Stimulated activated CD4-positive, alpha-beta T cell treated with anti-CD3 and anti-CD28 coated beads, TNF-alpha, amount 100 ng/mL, for 24 hours (primary cell): ENCODE results near the gene NR1H4.
"Not testable (repeated sequence)": the region's sequence is repeated elsewhere in the genome, so short reads cannot be mapped to it uniquely, and the experiment has no call there.

ENCODE experiments used
- DNase-seq, 3 experiments: peaks; one replicate each; pipeline ENCODE4 v3.0.0-alpha.2; 2020; ENCODE audit warnings: low read depth in 3 of 3

NR1H4 gene

DNA sequence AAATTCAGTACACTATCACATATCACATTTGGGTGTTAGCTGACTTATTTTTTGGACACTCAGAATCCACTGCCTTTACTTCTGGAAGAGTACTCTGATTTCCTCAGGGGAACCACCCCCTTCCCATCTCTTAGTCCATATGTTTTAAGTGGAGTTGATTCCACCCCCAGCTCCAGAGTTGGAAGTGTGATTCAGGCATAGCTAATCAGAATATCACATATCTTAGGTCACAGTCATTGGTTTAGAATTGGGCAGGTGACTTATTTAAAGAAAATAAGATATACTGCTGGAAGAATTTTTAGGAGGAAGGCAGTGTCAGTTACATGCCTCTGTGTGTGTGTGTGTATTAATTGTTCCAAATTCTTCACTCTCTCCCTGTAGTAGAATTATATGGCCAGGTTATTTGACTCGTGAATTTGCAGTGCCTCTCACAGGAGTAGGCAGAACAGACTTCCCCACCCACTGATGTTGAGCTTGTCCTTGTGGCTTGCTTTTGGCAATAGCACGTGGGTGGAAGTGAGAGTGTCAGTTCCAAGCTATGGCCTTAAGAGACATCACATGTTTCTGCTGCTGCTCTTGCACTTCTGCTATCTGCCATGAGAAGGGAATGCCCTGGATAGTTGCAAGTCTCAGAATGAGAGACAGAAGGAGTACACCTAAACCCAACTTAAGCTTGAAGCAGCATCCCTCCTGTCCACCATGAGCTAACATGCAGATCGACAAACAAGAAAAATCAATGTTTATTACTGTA lies 93.4 kb downstream of the NR1H4 start:
- no peak for DNase-seq

DNA sequence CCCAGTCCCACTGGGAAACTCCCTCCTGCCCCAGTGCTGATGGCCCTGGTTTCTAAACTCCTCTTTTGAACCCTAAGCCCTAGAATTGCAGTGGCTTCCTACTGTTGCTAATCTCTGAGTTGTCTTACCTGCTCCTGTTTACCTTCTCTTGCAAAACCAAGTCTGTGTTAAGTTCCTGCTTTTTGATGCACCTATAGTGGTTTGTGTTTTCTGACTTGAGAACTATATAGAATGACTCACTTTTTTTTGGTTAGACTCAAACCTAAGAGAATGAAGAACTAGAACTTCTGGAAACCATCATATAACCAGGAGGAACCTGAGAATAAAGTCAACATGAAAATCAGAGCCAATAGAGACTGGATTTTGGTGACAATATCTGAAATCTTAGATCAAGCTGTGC lies 94.3 kb downstream of the NR1H4 start:
- no peak for DNase-seq

DNA sequence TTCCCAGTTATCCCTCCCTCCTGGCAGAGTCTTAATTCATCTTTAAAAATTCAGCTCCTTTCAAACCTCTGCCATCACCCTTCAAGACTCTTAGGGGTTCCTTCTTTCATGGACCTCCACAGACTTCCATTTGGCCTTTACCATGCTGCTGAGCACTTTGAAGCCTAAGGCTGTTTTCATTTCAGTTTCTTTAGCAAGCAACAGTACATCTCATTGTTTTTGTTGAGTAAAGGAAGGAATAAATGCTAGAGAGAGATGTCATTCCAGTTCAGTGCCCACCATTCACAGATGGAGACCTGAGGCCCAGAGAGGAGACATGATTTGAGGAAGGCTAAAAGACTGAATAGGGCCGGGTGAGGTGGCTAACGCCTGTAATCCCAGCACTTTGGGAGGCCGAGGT lies 98.5 kb downstream of the NR1H4 start:
- no peak for DNase-seq

- peak in 2 of 3 experiments; percentile 6 to 58 for DNase-seq
Observed at GRCh38 chr12:100573292-100574186, 99.9 kb downstream of the NR1H4 start, which contains the start of gene GAS2L3. TSS of gene GAS2L3 (plus strand) at chr12:100573684. CDS start at chr12:100594905, 21,221 bp downstream.

DNA sequence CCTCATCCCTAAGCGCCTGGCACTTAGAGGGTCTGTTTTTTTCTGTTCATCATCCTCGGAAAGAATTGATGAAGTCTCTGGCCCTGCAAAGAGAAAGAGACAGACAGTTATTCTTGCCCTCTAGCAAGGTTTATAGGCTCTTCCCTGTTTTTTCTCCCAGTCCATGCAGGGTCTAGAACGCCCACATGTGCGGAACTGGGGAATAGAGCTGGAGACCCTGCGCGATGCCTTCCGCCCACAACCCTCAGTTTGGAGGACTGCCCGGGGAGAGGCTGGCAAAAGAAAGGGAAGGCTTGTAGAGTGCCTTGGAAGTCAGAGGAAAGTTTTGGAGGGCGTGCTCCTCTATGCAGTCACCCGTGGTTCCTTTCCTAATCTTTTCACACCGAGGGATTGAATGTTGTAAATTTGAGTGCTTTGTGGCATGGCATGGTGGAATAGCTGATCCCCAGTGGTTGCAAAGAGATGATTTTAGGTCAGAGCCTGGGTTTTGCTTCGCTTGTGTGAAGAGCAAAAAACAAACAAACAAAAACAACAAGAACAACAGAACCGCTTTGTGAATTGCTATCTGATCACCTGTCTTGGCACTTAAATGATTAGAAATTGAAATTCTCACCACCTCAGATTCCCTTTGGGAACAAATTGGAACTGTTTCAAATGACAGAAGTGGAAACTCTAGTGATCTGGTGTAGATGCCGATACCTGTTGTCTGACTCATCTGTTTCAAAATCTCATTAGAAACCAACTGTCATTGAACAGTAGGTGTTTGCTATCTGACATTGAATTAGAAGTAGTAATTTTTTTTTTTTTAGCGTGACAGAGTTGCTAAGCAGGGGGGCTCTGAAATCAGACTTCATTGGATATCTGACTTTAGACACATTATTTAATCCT lies 100.8 kb downstream of the NR1H4 start:
- no peak for DNase-seq

- DNase-seq, result no peak
Observed at GRCh38 chr12:100576331-100577036, 102.8 kb downstream of the NR1H4 start.

DNA sequence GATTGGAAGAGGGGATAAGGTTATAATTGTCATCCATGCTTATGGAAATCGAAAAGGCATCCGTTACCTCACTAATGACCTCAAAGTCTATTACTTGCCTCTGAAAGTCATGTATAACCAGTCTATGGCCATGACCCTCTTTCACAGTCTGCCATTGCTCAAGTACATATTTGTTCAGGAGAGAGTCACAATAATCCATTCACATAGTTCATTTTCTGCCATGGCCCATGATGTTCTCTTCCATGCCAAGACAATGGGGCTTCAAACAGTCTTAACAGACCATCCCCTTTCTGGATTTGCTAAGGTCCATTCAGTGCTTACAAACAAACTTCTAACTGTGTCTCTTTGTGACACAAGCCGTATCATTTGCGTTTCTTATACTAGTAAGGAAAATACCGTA lies 105.3 kb downstream of the NR1H4 start:
- DNase-seq, result no peak

DNA sequence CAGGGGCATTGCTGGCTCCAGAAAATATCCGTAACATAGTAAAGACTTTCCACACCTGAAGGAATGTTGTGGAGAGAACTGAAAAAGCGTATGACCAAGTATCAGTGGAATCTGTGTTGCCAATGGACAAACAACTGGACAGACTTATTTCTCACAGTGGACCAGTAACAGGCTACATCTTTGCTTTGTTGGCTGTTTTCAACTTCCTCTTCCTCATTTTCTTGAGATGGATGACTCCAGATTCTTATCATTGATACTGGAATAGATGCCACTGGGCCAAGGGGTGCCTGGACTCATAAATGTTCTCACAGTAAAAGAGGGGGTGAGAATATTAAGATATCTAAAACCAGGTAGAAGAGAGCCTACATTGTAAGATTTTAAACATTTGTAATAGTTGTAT lies 106.2 kb downstream of the NR1H4 start:
- no peak for DNase-seq

DNA sequence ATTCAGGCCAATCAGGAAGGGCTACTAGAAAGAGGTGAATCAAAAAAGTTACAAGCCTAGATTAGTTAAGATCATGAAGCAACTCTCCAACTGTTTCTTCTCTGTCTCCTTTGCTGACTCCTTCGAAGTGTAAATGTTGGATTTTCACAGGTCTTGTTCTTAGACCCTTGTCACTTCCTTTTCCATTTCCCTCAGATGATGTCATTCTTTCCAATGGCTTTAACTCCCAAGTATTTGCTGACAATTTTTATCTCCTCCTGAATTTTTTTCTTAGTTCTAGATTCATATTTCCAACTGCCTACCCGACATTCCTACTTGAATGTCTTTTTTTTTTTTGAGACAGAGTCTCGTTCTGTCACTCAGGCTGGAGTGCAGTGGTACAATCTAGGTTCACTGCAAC lies 110.6 kb downstream of the NR1H4 start:
- DNase-seq, result no peak

DNA sequence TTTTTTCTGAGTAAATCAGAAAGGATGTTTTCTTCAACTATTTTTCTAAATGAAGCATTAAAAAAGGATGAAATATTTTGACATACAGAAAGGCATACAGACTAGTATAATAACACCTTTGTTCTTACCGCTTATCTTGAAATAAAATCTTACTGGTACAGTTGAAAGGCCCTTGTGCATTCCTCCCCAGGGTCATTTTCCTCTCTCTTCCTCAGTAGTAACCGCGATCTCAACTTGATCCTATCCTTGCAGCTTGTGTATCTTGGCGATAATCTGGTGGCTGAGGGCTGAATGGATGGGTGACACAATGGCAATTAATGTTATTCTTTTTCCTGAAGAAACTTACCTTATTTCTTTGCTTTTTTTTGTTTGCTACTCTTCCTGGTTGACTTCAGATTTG lies 118.3 kb downstream of the NR1H4 start:
- DNase-seq, result no peak

- no peak for DNase-seq
Observed at GRCh38 chr12:100593490-100593889, 119.8 kb downstream of the NR1H4 start.

- DNase-seq, result no peak
Observed at GRCh38 chr12:100601626-100602025, 128.0 kb downstream of the NR1H4 start.

DNA sequence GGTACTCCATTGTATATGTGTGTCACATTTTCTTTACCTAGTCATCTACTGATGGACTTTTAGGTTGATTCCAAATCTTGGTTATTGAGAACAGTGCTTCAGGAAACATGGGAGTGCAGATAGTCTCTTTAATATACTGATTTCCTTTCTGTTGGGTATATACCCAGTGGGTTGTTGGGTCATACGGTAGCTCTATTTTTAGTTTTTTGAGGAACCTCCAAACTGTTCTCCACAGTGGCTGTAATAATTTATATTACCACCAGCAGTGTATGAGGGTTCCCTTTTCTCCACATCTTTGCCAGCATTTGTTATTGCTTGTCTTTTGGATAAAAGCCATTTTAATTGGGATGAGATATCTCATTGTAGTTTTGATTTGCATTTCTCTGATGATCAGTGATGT lies 129.3 kb downstream of the NR1H4 start:
- DNase-seq, result not testable (repeated sequence)

DNA sequence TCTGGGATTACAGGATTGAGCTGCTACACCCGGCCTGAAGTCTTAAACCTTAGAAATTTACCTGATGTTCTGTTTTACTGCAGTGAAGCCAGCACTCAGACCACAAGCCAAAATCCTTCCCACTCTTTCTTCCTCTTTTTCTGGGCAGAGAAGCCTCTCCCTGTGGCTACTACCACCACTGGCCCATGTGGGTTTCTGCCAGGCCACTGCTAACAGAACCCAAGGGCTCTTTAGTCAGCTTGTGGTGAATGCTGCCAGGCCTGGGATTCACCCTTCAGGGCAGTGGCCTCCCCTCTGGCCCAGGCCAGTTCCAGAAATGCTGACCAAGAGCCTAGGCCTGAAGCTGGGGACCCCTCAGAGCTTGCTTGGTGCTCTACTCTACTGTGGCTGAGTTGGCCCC lies 135.1 kb downstream of the NR1H4 start:
- DNase-seq, result no peak

DNA sequence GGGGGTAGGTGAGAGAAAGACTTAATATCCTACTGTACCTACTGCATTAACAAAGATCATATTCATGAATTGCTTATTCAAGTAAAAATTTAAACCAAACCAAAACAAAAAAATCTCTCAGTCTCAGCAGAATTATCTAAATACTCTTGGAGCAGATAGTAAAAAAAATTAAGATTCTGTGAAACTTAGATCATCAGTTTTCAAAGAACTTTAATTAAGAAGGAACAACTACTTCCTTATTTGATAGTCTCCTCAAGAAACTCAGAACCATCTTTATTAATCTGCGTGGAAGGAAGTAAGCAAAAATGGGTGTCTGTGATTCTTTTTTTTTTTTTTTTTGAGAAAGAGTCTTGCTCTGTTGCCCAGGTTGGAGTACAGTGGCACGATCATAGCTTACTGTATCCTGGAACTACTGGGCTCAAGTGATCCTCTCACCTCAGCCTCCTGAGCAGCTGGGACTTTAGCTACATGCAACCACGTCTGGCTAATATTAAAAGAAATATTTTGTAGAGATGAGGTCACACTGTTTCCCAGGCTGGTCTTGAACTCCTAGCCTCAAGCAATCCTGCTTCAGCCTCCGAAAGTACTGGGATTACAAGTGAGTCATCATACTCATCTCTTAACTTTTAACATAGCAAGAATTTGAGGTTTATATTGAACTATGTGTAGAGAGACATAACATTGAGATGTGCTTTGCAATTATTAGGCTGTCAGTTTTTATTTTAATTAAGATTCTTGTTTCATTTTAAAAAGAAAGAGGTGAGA lies 137.2 kb downstream of the NR1H4 start:
- DNase-seq, result no peak

GRCh38 chr12:100612606-100613005 lies 138.9 kb downstream of the NR1H4 start:
- no peak for DNase-seq
